ENCODE results near the gene RANBP9.

The RANBP9 gene

GRCh38 chr6:13653296-13653695, 58.3 kb downstream of the RANBP9 start:
- no peak for DNase-seq (ENCODE audit: low read depth)

- no peak for DNase-seq (ENCODE audit: low read depth)
These were observed 62.2 kb downstream of the RANBP9 start for GRCh38 chr6:13649393-13649792.

- no peak for DNase-seq (ENCODE audit: low read depth)
These were observed 62.8 kb downstream of the RANBP9 start for GRCh38 chr6:13648850-13649249.

GRCh38 chr6:13643125-13643524, 68.5 kb downstream of the RANBP9 start:
- no peak for DNase-seq (ENCODE audit: low read depth)

GRCh38 chr6:13641315-13641714, 70.3 kb downstream of the RANBP9 start:
- DNase-seq (ENCODE audit: low read depth) = no peak

GRCh38 chr6:13638626-13639025, 73.0 kb downstream of the RANBP9 start:
- no peak for DNase-seq (ENCODE audit: low read depth)

- DNase-seq (ENCODE audit: low read depth) = no peak
These were observed 73.6 kb downstream of the RANBP9 start for GRCh38 chr6:13638014-13638413.

- no peak for DNase-seq (ENCODE audit: low read depth)
These were observed 75.5 kb downstream of the RANBP9 start for GRCh38 chr6:13635948-13636658.

GRCh38 chr6:13633343-13633742, 78.3 kb downstream of the RANBP9 start:
- DNase-seq (ENCODE audit: low read depth) = no peak

GRCh38 chr6:13630499-13630898, 81.1 kb downstream of the RANBP9 start:
- DNase-seq (ENCODE audit: low read depth) = no peak

GRCh38 chr6:13629459-13630116, 82.0 kb downstream of the RANBP9 start:
- no peak for DNase-seq (ENCODE audit: low read depth)

GRCh38 chr6:13624871-13625288, 86.8 kb downstream of the RANBP9 start:
- DNase-seq (ENCODE audit: low read depth) = no peak

- no peak for DNase-seq (ENCODE audit: low read depth)
These were observed 94.6 kb downstream of the RANBP9 start for GRCh38 chr6:13617066-13617465.

GRCh38 chr6:13615792-13616120, 95.9 kb downstream of the RANBP9 start:
- DNase-seq (ENCODE audit: low read depth) = peak; percentile 24

GRCh38 chr6:13614926-13615791, 96.5 kb downstream of the RANBP9 start, which contains the start of gene NOL7:
Gene NOL7 (plus strand): TSS chr6:13615335. CDS start chr6:13615359, 24 bp downstream.
- DNase-seq (ENCODE audit: low read depth) = peak; percentile 97

- no peak for DNase-seq (ENCODE audit: low read depth)
These were observed 97.3 kb downstream of the RANBP9 start for GRCh38 chr6:13614126-13614925.

GRCh38 chr6:13613029-13613594, 98.5 kb downstream of the RANBP9 start:
- DNase-seq (ENCODE audit: low read depth) = no peak

GRCh38 chr6:13611715-13612114, 99.9 kb downstream of the RANBP9 start:
- no peak for DNase-seq (ENCODE audit: low read depth)

GRCh38 chr6:13605634-13606033, 106.0 kb downstream of the RANBP9 start:
- DNase-seq (ENCODE audit: low read depth) = no peak

GRCh38 chr6:13604546-13605416, 106.9 kb downstream of the RANBP9 start:
- no peak for DNase-seq (ENCODE audit: low read depth)

GRCh38 chr6:13604135-13604534, 107.5 kb downstream of the RANBP9 start:
- no peak for DNase-seq (ENCODE audit: low read depth)
